GM18870 (cell line): Measurements from ENCODE around the gene CHRNB4.
"Not testable (repeated sequence)": the region's sequence is repeated elsewhere in the genome, so short reads cannot be mapped to it uniquely, and the experiment has no call there.

ENCODE experiments used
- ATAC-seq: cut with Tn5 transposase; IDR thresholded peaks from one replicate; pipeline ENCODE4 v1.9.1; 2021; ENCODE audit warnings: moderate library complexity; ENCODE audit not compliant: unreplicated experiment

CHRNB4 gene

DNA sequence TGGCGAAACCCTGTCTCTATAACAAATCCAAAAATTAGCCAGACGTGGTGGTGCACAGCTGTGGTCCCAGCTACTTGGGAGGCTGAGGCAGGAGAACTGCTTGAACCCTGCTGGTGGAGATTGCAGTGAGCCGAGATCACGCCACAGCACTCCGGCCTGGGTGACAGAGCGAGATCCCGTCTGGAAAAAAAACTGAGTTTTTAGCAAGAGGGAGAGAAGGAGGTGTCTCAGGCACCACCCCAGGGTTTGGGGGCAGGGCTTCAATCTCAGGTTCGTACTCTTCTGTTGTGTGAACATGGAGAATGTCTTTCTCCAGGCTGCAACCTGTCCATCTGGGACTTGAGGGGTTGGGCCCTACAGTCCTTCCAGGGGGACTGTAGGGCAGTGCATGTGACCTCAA is 22.9 kb downstream of the CHRNB4 start:
- ATAC-seq = no peak

- ATAC-seq = no peak
Measured at GRCh38 chr15:78617516-78617915, 23.5 kb downstream of the CHRNB4 start.

- no peak for ATAC-seq
Measured at GRCh38 chr15:78617076-78617475, 23.9 kb downstream of the CHRNB4 start.

DNA sequence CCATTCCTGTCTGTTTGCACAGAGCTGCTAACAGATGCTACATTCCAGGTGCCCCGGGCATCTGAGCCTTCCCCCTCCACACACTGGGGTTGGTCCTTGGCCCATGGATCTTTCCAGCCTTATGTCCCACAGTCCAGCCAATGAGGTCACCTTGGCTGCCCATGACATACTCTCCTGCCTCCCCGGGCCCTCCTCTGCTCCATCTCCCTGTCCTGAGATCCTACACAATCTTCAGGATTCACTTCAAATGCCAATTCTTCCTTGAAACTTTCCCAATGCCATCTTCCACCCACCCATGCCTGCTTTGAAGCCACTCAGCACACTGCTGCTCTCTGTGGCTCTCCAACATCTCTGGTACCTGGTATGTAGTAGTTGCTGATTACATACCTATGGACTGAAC is 24.5 kb downstream of the CHRNB4 start:
- ATAC-seq = no peak

- no peak for ATAC-seq
Measured at GRCh38 chr15:78615151-78615589, 25.8 kb downstream of the CHRNB4 start.

GRCh38 chr15:78614021-78614420 is 27.0 kb downstream of the CHRNB4 start:
- no peak for ATAC-seq

- ATAC-seq = not testable (repeated sequence)
Measured at GRCh38 chr15:78609551-78609950, 31.5 kb downstream of the CHRNB4 start.

GRCh38 chr15:78605680-78606079 is 35.3 kb downstream of the CHRNB4 start:
- no peak for ATAC-seq

- ATAC-seq = no peak
Measured at GRCh38 chr15:78605201-78605600, 35.8 kb downstream of the CHRNB4 start.

GRCh38 chr15:78604420-78604819 is 36.6 kb downstream of the CHRNB4 start:
- no peak for ATAC-seq

DNA sequence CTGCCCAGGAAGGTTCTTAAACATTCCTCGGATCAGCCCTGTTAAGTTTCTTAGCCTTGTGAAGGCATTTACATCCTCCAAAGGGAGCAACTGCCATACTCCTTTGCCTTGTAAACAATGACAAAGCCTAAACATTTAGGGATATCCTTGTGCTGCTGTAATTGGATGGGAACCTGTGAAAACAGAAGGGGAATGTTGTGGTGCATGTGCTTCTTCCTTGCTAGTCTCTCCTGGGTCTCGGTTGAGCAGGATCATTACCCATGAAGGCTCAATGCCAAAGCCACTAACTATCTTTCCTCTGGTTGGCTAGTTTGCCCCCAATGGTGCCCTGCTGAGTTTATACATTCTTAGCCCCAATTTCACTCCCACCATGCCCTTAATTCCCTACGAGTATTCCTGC is 37.5 kb downstream of the CHRNB4 start:
- ATAC-seq = no peak

DNA sequence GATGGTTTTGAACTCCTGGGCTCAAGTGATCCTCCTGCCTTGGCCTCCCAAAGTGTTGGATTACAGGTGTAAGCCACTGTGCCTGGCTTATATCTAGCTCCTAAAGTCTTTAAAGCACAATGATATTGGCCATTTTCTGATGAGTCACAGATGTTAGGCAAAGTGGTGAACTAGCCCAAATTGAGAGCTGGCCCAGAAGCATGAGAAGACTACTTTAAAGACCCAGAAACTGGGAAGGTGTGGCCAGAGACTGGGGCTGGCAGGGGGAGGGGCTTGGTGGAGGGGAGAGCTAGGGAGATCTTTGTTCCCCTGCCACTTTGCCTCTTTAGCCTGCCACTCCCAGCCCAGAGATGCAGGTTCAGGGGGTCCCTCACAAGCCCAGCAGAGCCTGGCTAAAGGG is 41.8 kb downstream of the CHRNB4 start:
- ATAC-seq = no peak

GRCh38 chr15:78598348-78598747 is 42.7 kb downstream of the CHRNB4 start:
- ATAC-seq = no peak

DNA sequence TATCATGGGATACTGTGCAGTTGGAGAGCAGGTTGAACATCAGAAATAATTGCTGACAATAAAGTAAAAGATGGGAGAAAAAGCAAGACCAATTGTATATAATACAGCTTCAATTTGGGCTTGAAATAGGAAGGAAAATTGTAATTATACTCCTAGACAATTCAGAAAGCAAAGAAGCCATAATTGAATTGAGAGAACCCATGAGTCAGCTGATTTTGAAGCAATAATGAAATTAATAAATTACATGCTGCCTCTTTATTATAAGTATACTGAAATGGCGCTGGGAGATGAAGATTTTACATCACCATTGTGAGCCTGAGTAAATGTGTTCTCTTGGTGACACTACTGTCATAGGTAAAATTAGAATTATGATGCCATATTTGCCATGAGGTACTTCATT is 43.4 kb downstream of the CHRNB4 start:
- no peak for ATAC-seq

GRCh38 chr15:78574944-78575343 is 66.1 kb downstream of the CHRNB4 start:
- no peak for ATAC-seq
